Neural cell (in vitro differentiated cells): ENCODE measurements around the gene ALK. TPM values are rescaled to one million over a fixed set of nuclear protein-coding genes. Genes with fewer than 3 reads are reported as not detected.

Experiments
- H2AFZ ChIP-seq: fragments of 200-600, 300-800 bp; sonication (generic), shearing (Covaris generic); 2 replicates; pipeline ENCODE4 v1.6.0; 2014; ENCODE audit warnings: low read depth, mild to moderate bottlenecking, antibody characterized with exemption, low read length, moderate library complexity
- H3F3A ChIP-seq: fragments of 200-600 bp; shearing (Covaris generic); 2 replicates; pipeline ENCODE4 v1.6.1; 2016; ENCODE audit warnings: mild to moderate bottlenecking, moderate library complexity, mixed read lengths, antibody characterized with exemption, low read length; ENCODE audit not compliant: insufficient read depth, poor library complexity, severe bottlenecking
- H3K27ac ChIP-seq: fragments of 200-600, 300-800 bp; sonication (generic), shearing (Covaris generic); 2 replicates; pipeline ENCODE4 v1.5.1; 2014; ENCODE audit warnings: mild to moderate bottlenecking, low read length, moderate library complexity
- H3K27me3 ChIP-seq: fragments of 300-800, 200-600 bp; sonication (generic), shearing (Covaris generic); 2 replicates; pipeline ENCODE4 v1.6.0; 2014; ENCODE audit warnings: mild to moderate bottlenecking, low read depth, low read length, moderate library complexity; ENCODE audit not compliant: insufficient read depth
- H3K36me3 ChIP-seq: fragments of 300-800, 200-600 bp; sonication (generic), shearing (Covaris generic); 2 replicates; pipeline ENCODE4 v1.5.1; 2014; ENCODE audit warnings: mild to moderate bottlenecking, antibody characterized with exemption, low read length, moderate library complexity; ENCODE audit not compliant: insufficient read depth
- H3K4me2 ChIP-seq: fragments of 300-800, 200-600 bp; sonication (generic), shearing (Covaris generic); 2 replicates; pipeline ENCODE4 v1.6.0; 2014; ENCODE audit warnings: mild to moderate bottlenecking, low read length
- H3K4me3 ChIP-seq: fragments of 300-800, 200-600 bp; sonication (generic), shearing (Covaris generic); 2 replicates; pipeline ENCODE4 v1.5.1; 2014; ENCODE audit warnings: mild to moderate bottlenecking, low read length, moderate library complexity
- H3K79me2 ChIP-seq: fragments of 200-600 bp; shearing (Covaris generic); replicated peaks from 2 replicates; pipeline ENCODE4 v1.6.0; 2014; ENCODE audit warnings: mild to moderate bottlenecking, low read length, moderate library complexity; ENCODE audit not compliant: insufficient read depth
- H3K9ac ChIP-seq: fragments of 300-800, 200-600 bp; sonication (generic), shearing (Covaris generic); 2 replicates; pipeline ENCODE4 v1.6.1; 2016; ENCODE audit warnings: mild to moderate bottlenecking, low read length, mixed read lengths
- H3K9me2 ChIP-seq: fragments of 200-600 bp; shearing (Covaris generic); 2 replicates; pipeline ENCODE4 v1.6.1; 2016; ENCODE audit warnings: mild to moderate bottlenecking, low read length, mixed read lengths; ENCODE audit not compliant: insufficient read depth
- H3K9me3 ChIP-seq: fragments of 200-600, 300-800 bp; sonication (generic), shearing (Covaris generic); 2 replicates; pipeline ENCODE4 v1.6.1; 2016; ENCODE audit warnings: mild to moderate bottlenecking, mixed run types, low read length, moderate library complexity, mixed read lengths
- H4K20me1 ChIP-seq: fragments of 200-600 bp; shearing (Covaris generic); 2 replicates; pipeline ENCODE4 v1.6.1; 2016; ENCODE audit warnings: mild to moderate bottlenecking, mixed run types; ENCODE audit not compliant: insufficient read depth
- EP300 ChIP-seq: fragments of 450-650 bp; conservative IDR thresholded peaks from 2 replicates; pipeline ENCODE4 v1.6.1; 2014; ENCODE audit warnings: antibody characterized with exemption, mild to moderate bottlenecking, moderate library complexity; ENCODE audit not compliant: poor library complexity, severe bottlenecking
- EZH2 ChIP-seq: fragments of 200-600, 300-800 bp; shearing (Covaris generic), sonication (generic); IDR thresholded peaks from 2 replicates; pipeline ENCODE4 v1.6.1; 2014; ENCODE audit warnings: antibody characterized with exemption, low read length, borderline replicate concordance, mild to moderate bottlenecking; ENCODE audit not compliant: insufficient read depth, poor library complexity, severe bottlenecking
- MXI1 ChIP-seq: fragments of 450-650 bp; conservative IDR thresholded peaks from 2 replicates; pipeline ENCODE4 v1.6.1; 2014; ENCODE audit warnings: antibody characterized with exemption, mild to moderate bottlenecking; ENCODE audit not compliant: poor library complexity, severe bottlenecking
- POLR2AphosphoS5 ChIP-seq: IDR thresholded peaks from 2 replicates; pipeline ENCODE4 v1.6.1; 2012
- RAD21 ChIP-seq: fragments of 450-650 bp; conservative IDR thresholded peaks from 2 replicates; pipeline ENCODE4 v1.6.1; 2014; ENCODE audit warnings: antibody characterized with exemption, mild to moderate bottlenecking, moderate library complexity
- REST ChIP-seq: IDR thresholded peaks from 2 replicates; pipeline ENCODE4 v1.6.1; 2012; ENCODE audit warnings: borderline replicate concordance
- SMC3 ChIP-seq: fragments of 450-650 bp; conservative IDR thresholded peaks from 2 replicates; pipeline ENCODE4 v1.6.1; 2014; ENCODE audit warnings: antibody characterized with exemption, mild to moderate bottlenecking, moderate library complexity; ENCODE audit not compliant: poor library complexity
- TAF1 ChIP-seq: IDR thresholded peaks from 2 replicates; pipeline ENCODE4 v1.6.1; 2012; ENCODE audit warnings: low read depth
- polyA plus RNA-seq: library from polyadenylated mRNA; depleted of rRNA; stranded (reverse); fragments of >200 nt; gene quantifications from 2 replicates; pipeline ENCODE4 v1.2.3, GENCODE V29; 2014
- TF ChIP-seq, protein P1 (sequence below): fragments of 450-650 bp; IDR thresholded peaks from 2 replicates; pipeline ENCODE4 v1.5.1; 2014; ENCODE audit warnings: antibody characterized with exemption, mild to moderate bottlenecking, moderate library complexity; ENCODE audit not compliant: poor library complexity, severe bottlenecking

Gene ALK
- polyA plus RNA-seq, 1 donor from 2014 or later, result 7.1 TPM

- H3K9me2 ChIP-seq, result no peaks in the 10 kb centered on the region
- H3K4me3 ChIP-seq, result no peak overlapping the region
- no peaks in the 10 kb centered on the region for H3F3A ChIP-seq
- no peaks in the 10 kb centered on the region for H3K36me3 ChIP-seq
- H3K27ac ChIP-seq, result no peak overlapping the region
- no peak overlapping the region for H2AFZ ChIP-seq
- H4K20me1 ChIP-seq, result no peaks in the 10 kb centered on the region
- no peaks in the 10 kb centered on the region for H3K27me3 ChIP-seq
- TF ChIP-seq TAF1, result no peak
- TF ChIP-seq, protein P1, sequence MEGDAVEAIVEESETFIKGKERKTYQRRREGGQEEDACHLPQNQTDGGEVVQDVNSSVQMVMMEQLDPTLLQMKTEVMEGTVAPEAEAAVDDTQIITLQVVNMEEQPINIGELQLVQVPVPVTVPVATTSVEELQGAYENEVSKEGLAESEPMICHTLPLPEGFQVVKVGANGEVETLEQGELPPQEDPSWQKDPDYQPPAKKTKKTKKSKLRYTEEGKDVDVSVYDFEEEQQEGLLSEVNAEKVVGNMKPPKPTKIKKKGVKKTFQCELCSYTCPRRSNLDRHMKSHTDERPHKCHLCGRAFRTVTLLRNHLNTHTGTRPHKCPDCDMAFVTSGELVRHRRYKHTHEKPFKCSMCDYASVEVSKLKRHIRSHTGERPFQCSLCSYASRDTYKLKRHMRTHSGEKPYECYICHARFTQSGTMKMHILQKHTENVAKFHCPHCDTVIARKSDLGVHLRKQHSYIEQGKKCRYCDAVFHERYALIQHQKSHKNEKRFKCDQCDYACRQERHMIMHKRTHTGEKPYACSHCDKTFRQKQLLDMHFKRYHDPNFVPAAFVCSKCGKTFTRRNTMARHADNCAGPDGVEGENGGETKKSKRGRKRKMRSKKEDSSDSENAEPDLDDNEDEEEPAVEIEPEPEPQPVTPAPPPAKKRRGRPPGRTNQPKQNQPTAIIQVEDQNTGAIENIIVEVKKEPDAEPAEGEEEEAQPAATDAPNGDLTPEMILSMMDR, result no peak
- no peak for TF ChIP-seq EP300
- TF ChIP-seq MXI1, result no peak
- TF ChIP-seq RAD21, result no peak
- TF ChIP-seq POLR2AphosphoS5, result no peak
- no peak for TF ChIP-seq EZH2
- TF ChIP-seq SMC3, result no peak
- TF ChIP-seq REST, result no peak
- no peaks in the 10 kb centered on the region for H3K79me2 ChIP-seq
- H3K9me3 ChIP-seq, result no peaks in the 10 kb centered on the region
- no peak overlapping the region for H3K9ac ChIP-seq
- H3K4me2 ChIP-seq, result no peak overlapping the region
Measured at GRCh38 chr2:29492701-29493100, 428.7 kb downstream of the ALK start.

GRCh38 chr2:29490045-29490444, 431.3 kb downstream of the ALK start:
- no peaks in the 10 kb centered on the region for H3K9me2 ChIP-seq
- H3K36me3 ChIP-seq, result no peaks in the 10 kb centered on the region
- TF ChIP-seq REST (no peak), MXI1 (no peak), EZH2 (no peak), TAF1 (no peak), POLR2AphosphoS5 (no peak), RAD21 (no peak), EP300 (no peak), SMC3 (no peak)
- TF ChIP-seq, protein P1, result no peak
- no peak overlapping the region for H3K9ac ChIP-seq
- no peak overlapping the region for H3K4me2 ChIP-seq
- no peaks in the 10 kb centered on the region for H3K27me3 ChIP-seq
- H2AFZ ChIP-seq, result no peak overlapping the region
- no peaks in the 10 kb centered on the region for H4K20me1 ChIP-seq
- no peaks in the 10 kb centered on the region for H3K79me2 ChIP-seq
- H3F3A ChIP-seq, result no peaks in the 10 kb centered on the region
- H3K27ac ChIP-seq, result no peak overlapping the region
- H3K4me3 ChIP-seq, result no peak overlapping the region
- H3K9me3 ChIP-seq, result no peaks in the 10 kb centered on the region
